DOHH2 (cell line): ENCODE results near the gene LAPTM5.

Source experiments
- H3F3A ChIP-seq: fragments of 200-600 bp; sonication (generic), shearing (Covaris generic); 2 replicates; pipeline ENCODE4 v1.6.0; 2016; ENCODE audit warnings: antibody characterized with exemption, mild to moderate bottlenecking; ENCODE audit not compliant: control insufficient read depth, insufficient read depth
- H3K27ac ChIP-seq: fragments of 200-600 bp; sonication (generic); 2 replicates; pipeline ENCODE4 v1.5.1; 2014; ENCODE audit warnings: low read depth, mild to moderate bottlenecking, low read length, moderate library complexity
- H3K27me3 ChIP-seq: fragments of 200-600 bp; sonication (generic); 2 replicates; pipeline ENCODE4 v1.6.1; 2014; ENCODE audit warnings: mild to moderate bottlenecking, low read length, mixed read lengths; ENCODE audit not compliant: control insufficient read depth
- H3K36me3 ChIP-seq: fragments of 200-600 bp; sonication (generic); 2 replicates; pipeline ENCODE4 v1.6.1; 2014; ENCODE audit warnings: mild to moderate bottlenecking, low read length, moderate library complexity, mixed read lengths; ENCODE audit not compliant: control insufficient read depth
- H3K4me1 ChIP-seq: fragments of 200-600 bp; sonication (generic); 2 replicates; pipeline ENCODE4 v1.6.1; 2014; ENCODE audit warnings: mild to moderate bottlenecking, low read length, mixed read lengths; ENCODE audit not compliant: control insufficient read depth
- H3K4me2 ChIP-seq: fragments of 200-600 bp; sonication (generic); 2 replicates; pipeline ENCODE4 v1.6.0; 2014; ENCODE audit warnings: mild to moderate bottlenecking, low read length, moderate library complexity
- H3K4me3 ChIP-seq: fragments of 200-600 bp; sonication (generic); 2 replicates; pipeline ENCODE4 v1.5.1; 2014; ENCODE audit warnings: mild to moderate bottlenecking, low read length, mixed read lengths
- H3K79me2 ChIP-seq: fragments of 200-600 bp; sonication (generic); 2 replicates; pipeline ENCODE4 v1.6.1; 2014; ENCODE audit warnings: mild to moderate bottlenecking, low read length, mixed read lengths; ENCODE audit not compliant: control insufficient read depth
- H3K9me2 ChIP-seq: fragments of 200-600 bp; sonication (generic); replicated peaks from 2 replicates; pipeline ENCODE4 v1.6.1; 2014; ENCODE audit warnings: mild to moderate bottlenecking, low read length, mixed read lengths; ENCODE audit not compliant: control insufficient read depth
- H3K9me3 ChIP-seq: fragments of 200-600 bp; sonication (generic); 2 replicates; pipeline ENCODE4 v1.6.1; 2014; ENCODE audit warnings: antibody characterized with exemption, low read length, mixed read lengths; ENCODE audit not compliant: control insufficient read depth, insufficient read depth
- H4K20me1 ChIP-seq: fragments of 200-600 bp; sonication (generic); 2 replicates; pipeline ENCODE4 v1.6.0; 2014; ENCODE audit warnings: low read depth, mild to moderate bottlenecking, antibody characterized with exemption, low read length, moderate library complexity; ENCODE audit not compliant: control insufficient read depth, insufficient read depth
- CTCF ChIP-seq: fragments of 200-600 bp; sonication (generic); IDR thresholded peaks from one replicate; pipeline ENCODE4 v1.5.1; 2014; ENCODE audit warnings: antibody characterized with exemption, mild to moderate bottlenecking, low read depth, low read length; ENCODE audit not compliant: poor library complexity, severe bottlenecking
- EZH2phosphoT487 ChIP-seq: fragments of 200-600 bp; sonication (generic); IDR thresholded peaks from 2 replicates; pipeline ENCODE4 v1.6.1; 2017; ENCODE audit warnings: borderline replicate concordance, mild to moderate bottlenecking, antibody characterized with exemption, low read length, moderate library complexity, mixed read lengths

The LAPTM5 gene

DNA sequence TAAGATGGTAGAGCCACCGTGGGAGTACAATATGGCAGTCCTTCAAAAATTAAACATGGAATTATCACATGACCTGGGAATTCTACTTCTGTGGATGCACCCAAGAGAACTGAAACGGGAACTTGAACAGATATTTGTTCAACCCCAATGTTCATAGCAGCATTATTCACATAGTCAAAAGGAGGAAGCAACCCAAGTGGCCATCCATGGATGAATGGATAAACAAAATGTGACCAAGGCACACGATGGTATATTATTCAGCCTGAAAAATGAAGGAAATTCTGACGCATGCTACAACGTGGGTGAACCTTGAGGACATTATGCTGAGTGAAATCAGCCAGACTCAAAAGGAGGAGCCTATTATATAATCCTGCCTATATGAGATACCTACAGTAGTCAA lies 22.8 kb upstream of the LAPTM5 start:
- TF ChIP-seq EZH2phosphoT487 (no peak), CTCF (no peak)
- Histone ChIP-seq H3K4me3 (no peak overlapping the region), H3K4me2 (peak overlapping the region; percentile 42), H3K36me3 (no peaks in the 10 kb centered on the region), H3K4me1 (peaks cover 54% of the 10 kb centered on the region), H3K27ac (no peak overlapping the region), H3K9me3 (no peaks in the 10 kb centered on the region), H3F3A (no peaks in the 10 kb centered on the region), H4K20me1 (no peaks in the 10 kb centered on the region), H3K79me2 (no peaks in the 10 kb centered on the region), H3K27me3 (peaks cover 3% of the 10 kb centered on the region; the same call in 1 of the 2 replicates), H3K9me2 (no peaks in the 10 kb centered on the region)

GRCh38 chr1:30779294-30780071 lies 21.9 kb upstream of the LAPTM5 start:
- no peaks in the 10 kb centered on the region for H3K36me3 ChIP-seq
- H3F3A ChIP-seq: no peaks in the 10 kb centered on the region
- no peak overlapping the region for H3K4me3 ChIP-seq
- H3K9me3 ChIP-seq: no peaks in the 10 kb centered on the region
- peaks cover 63% of the 10 kb centered on the region for H3K4me1 ChIP-seq
- no peaks in the 10 kb centered on the region for H3K9me2 ChIP-seq
- H4K20me1 ChIP-seq: no peaks in the 10 kb centered on the region
- no peaks in the 10 kb centered on the region for H3K27me3 ChIP-seq
- H3K79me2 ChIP-seq: no peaks in the 10 kb centered on the region
- H3K27ac ChIP-seq: no peak overlapping the region
- no peak for TF ChIP-seq EZH2phosphoT487
- peak; percentile 98 for TF ChIP-seq CTCF
- H3K4me2 ChIP-seq: peak overlapping the region; percentile 42

GRCh38 chr1:30778979-30779293 lies 21.4 kb upstream of the LAPTM5 start:
- no peaks in the 10 kb centered on the region for H3K79me2 ChIP-seq
- H3F3A ChIP-seq: no peaks in the 10 kb centered on the region
- no peak overlapping the region for H3K27ac ChIP-seq
- H3K27me3 ChIP-seq: peaks cover 4% of the 10 kb centered on the region; the same call in 1 of the 2 replicates
- no peaks in the 10 kb centered on the region for H4K20me1 ChIP-seq
- peaks cover 68% of the 10 kb centered on the region for H3K4me1 ChIP-seq
- H3K9me3 ChIP-seq: no peaks in the 10 kb centered on the region
- H3K36me3 ChIP-seq: no peaks in the 10 kb centered on the region
- no peak overlapping the region for H3K4me2 ChIP-seq
- TF ChIP-seq EZH2phosphoT487 (no peak), CTCF (no peak)
- no peak overlapping the region for H3K4me3 ChIP-seq
- no peaks in the 10 kb centered on the region for H3K9me2 ChIP-seq
